NT2/D1 (cell line): ENCODE measurements around the gene TIGD7.

Experiments used
- YY1 ChIP-seq: IDR thresholded peaks from 2 replicates; pipeline ENCODE4 v1.6.1; 2011; ENCODE audit not compliant: insufficient read length, insufficient read depth
- ZNF274 ChIP-seq: IDR thresholded peaks from 2 replicates; pipeline ENCODE4 v1.6.1; 2011; ENCODE audit warnings: mild to moderate bottlenecking, low read depth, low read length

- TF ChIP-seq ZNF274 (no peak), YY1 (no peak)
Observed at GRCh38 chr16:3282730-3283542, 22.3 kb downstream of the TIGD7 start, which contains the start of gene ZNF263.
